Measurements from ENCODE around the gene ESR1. TPM values are rescaled to one million over a fixed set of nuclear protein-coding genes. Genes with fewer than 3 reads are reported as not detected.

Gene ESR1
- total and polyA plus RNA-seq, 4 donors = 0.05 to 16.1 (median 6.3) TPM

DNA sequence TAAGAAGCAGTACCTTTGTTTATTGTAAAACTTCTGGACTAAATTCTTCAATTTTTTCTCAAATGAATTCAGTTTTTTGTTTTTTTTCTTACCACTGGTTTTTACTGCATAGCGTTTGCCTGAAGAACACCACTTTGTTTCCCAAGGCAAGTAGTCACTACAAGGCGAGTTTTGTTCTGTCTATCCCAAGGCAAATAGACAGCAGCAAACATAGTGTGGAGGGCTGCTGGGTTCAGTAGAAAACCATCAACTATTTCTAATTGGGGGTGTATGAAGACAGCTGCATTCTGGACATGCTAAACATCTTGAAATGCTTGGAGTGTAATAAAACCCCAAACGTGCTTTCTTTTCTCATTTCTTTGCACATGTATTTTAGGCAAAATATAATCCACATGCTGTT is 197.4 kb downstream of the ESR1 start:
- Histone ChIP-seq H3K4me1 (ENCODE audit: control insufficient read depth in 4 of 4, insufficient read depth in 4 of 4, low read length in 3 of 4) (no peaks in the 10 kb centered on the region), H3K9me3 (ENCODE audit: control insufficient read depth in 4 of 4, low read length in 3 of 4) (no peaks in the 10 kb centered on the region), H3K27ac (ENCODE audit: low read depth in 1 of 2, low read length in 2 of 2) (no peak overlapping the region), H3K4me3 (ENCODE audit: low read depth in 1 of 3, low read length in 3 of 3) (no peak overlapping the region), H3K9ac (ENCODE audit: low read depth in 1 of 2, low read length in 2 of 2) (no peak overlapping the region), H3K27me3 (ENCODE audit: control insufficient read depth in 4 of 4, insufficient read depth in 4 of 4, low read length in 3 of 4) (no peaks in the 10 kb centered on the region), H3K36me3 (ENCODE audit: control insufficient read depth in 4 of 4, insufficient read depth in 3 of 4, low read depth in 1 of 4, low read length in 3 of 4) (no peaks in the 10 kb centered on the region)
- TF ChIP-seq NR2F2 (IDR thresholded peaks at IDR 0.05) (no peak), ATF3 (IDR thresholded peaks at IDR 0.05) (no peak), MAX (IDR thresholded peaks at IDR 0.05) (no peak), RAD21 (IDR thresholded peaks at IDR 0.05) (no peak), FOXA1 (IDR thresholded peaks at IDR 0.05) (no peak), FOXA2 (IDR thresholded peaks at IDR 0.05) (no peak)
- 50% methylated on average over 3 of the region's 3 CpGs for WGBS
- no peak for DNase-seq (ENCODE audit: low spot score)

DNA sequence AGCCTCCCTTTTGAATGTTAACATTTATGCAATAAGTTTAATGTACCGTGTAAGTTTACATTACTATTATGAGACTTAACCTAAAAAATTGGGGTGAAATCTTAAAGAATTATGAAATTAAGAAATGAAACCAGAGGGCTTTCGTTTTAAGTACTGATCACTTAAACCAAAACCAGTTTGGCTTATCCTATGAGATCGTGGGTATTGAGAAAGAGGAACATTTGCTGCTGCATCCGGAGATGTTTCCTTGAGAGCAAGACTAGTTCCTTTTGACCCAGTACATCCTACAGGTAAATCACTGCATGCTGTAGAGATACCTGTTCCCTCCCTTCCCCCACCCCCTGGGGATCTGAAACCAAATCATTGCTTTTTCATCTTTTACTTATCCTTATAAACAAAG is 201.3 kb downstream of the ESR1 start:
- H3K9me3 ChIP-seq (ENCODE audit: control insufficient read depth in 4 of 4, low read length in 3 of 4) = no peaks in the 10 kb centered on the region
- no peaks in the 10 kb centered on the region for H3K27me3 ChIP-seq (ENCODE audit: control insufficient read depth in 4 of 4, insufficient read depth in 4 of 4, low read length in 3 of 4)
- no peak for DNase-seq (ENCODE audit: low spot score)
- no peak for TF ChIP-seq HNF4A (conservative IDR thresholded peaks at IDR 0.05)
- no peak for TF ChIP-seq RAD21 (IDR thresholded peaks at IDR 0.05)
- TF ChIP-seq FOXA1 (IDR thresholded peaks at IDR 0.05) = no peak
- no peak for TF ChIP-seq ZBTB33 (IDR thresholded peaks at IDR 0.05)
- no peak for TF ChIP-seq JUND (IDR thresholded peaks at IDR 0.05)
- no peak for TF ChIP-seq GABPA (IDR thresholded peaks at IDR 0.05 in 1 of 2, conservative IDR thresholded peaks at IDR 0.05 in 1 of 2)
- TF ChIP-seq HNF4G (IDR thresholded peaks at IDR 0.05) = no peak
- TF ChIP-seq FOXA2 (IDR thresholded peaks at IDR 0.05) = no peak
- no peak for TF ChIP-seq MAX (IDR thresholded peaks at IDR 0.05)
- TF ChIP-seq NR2F2 (IDR thresholded peaks at IDR 0.05) = no peak
- TF ChIP-seq TAF1 (conservative IDR thresholded peaks at IDR 0.05) = no peak
- TF ChIP-seq SP1 (IDR thresholded peaks at IDR 0.05) = no peak
- no peak for TF ChIP-seq YY1 (IDR thresholded peaks at IDR 0.05)
- TF ChIP-seq, protein P1, sequence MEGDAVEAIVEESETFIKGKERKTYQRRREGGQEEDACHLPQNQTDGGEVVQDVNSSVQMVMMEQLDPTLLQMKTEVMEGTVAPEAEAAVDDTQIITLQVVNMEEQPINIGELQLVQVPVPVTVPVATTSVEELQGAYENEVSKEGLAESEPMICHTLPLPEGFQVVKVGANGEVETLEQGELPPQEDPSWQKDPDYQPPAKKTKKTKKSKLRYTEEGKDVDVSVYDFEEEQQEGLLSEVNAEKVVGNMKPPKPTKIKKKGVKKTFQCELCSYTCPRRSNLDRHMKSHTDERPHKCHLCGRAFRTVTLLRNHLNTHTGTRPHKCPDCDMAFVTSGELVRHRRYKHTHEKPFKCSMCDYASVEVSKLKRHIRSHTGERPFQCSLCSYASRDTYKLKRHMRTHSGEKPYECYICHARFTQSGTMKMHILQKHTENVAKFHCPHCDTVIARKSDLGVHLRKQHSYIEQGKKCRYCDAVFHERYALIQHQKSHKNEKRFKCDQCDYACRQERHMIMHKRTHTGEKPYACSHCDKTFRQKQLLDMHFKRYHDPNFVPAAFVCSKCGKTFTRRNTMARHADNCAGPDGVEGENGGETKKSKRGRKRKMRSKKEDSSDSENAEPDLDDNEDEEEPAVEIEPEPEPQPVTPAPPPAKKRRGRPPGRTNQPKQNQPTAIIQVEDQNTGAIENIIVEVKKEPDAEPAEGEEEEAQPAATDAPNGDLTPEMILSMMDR (IDR thresholded peaks at IDR 0.05; ENCODE audit: low read depth, low read length, missing input control) = no peak
- peaks cover 0 to 8% (median under 1%) of the 10 kb centered on the region in 4 donors for H3K36me3 ChIP-seq (ENCODE audit: control insufficient read depth in 4 of 4, insufficient read depth in 3 of 4, low read depth in 1 of 4, low read length in 3 of 4)
- no peak overlapping the region for H3K4me3 ChIP-seq (ENCODE audit: low read depth in 1 of 3, low read length in 3 of 3)
- H3K4me1 ChIP-seq (ENCODE audit: control insufficient read depth in 4 of 4, insufficient read depth in 4 of 4, low read length in 3 of 4) = no peaks in the 10 kb centered on the region
- 83% methylated on average over 4 of the region's 4 CpGs for WGBS
- H3K27ac ChIP-seq (ENCODE audit: low read depth in 1 of 2, low read length in 2 of 2) = no peak overlapping the region
- H3K9ac ChIP-seq (ENCODE audit: low read depth in 1 of 2, low read length in 2 of 2) = no peak overlapping the region

DNA sequence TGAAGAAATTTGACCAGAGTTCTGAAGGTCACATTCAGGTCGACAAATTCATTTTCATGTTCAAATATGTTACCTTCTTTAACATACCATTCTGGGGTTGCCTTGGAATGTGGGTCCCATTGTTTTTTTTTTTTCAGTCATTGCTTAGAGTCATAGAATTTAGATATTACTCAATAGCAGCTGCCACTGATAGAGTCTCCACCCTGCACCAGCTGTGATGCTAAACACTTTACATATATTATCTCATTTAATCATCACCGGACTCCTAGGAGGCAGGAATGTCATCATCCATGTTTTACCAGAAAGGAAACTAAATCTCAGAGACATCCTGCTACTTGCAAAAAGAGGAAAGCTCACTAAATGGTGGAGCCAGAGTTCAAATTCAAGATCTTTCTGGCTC is 204.7 kb downstream of the ESR1 start:
- WGBS = 88% methylated on average over 2 of the region's 2 CpGs
- H3K4me3 ChIP-seq (ENCODE audit: low read depth in 1 of 3, low read length in 3 of 3) = no peak overlapping the region
- TF ChIP-seq RAD21 (IDR thresholded peaks at IDR 0.05) (no peak), HNF4A (conservative IDR thresholded peaks at IDR 0.05) (no peak), GABPA (IDR thresholded peaks at IDR 0.05 in 1 of 2, conservative IDR thresholded peaks at IDR 0.05 in 1 of 2) (no peak), TAF1 (conservative IDR thresholded peaks at IDR 0.05) (no peak), FOXA1 (IDR thresholded peaks at IDR 0.05) (no peak), NR2F2 (IDR thresholded peaks at IDR 0.05) (no peak), FOXA2 (IDR thresholded peaks at IDR 0.05) (no peak), ATF3 (IDR thresholded peaks at IDR 0.05) (no peak)
- H3K9ac ChIP-seq (ENCODE audit: low read depth in 1 of 2, low read length in 2 of 2) = no peak overlapping the region
- DNase-seq (ENCODE audit: low spot score) = no peak
- peaks cover 0 to 10% (median 4%) of the 10 kb centered on the region in 4 donors for H3K36me3 ChIP-seq (ENCODE audit: control insufficient read depth in 4 of 4, insufficient read depth in 3 of 4, low read depth in 1 of 4, low read length in 3 of 4)
- no peaks in the 10 kb centered on the region for H3K27me3 ChIP-seq (ENCODE audit: control insufficient read depth in 4 of 4, insufficient read depth in 4 of 4, low read length in 3 of 4)
- no peaks in the 10 kb centered on the region for H3K9me3 ChIP-seq (ENCODE audit: control insufficient read depth in 4 of 4, low read length in 3 of 4)
- H3K27ac ChIP-seq (ENCODE audit: low read depth in 1 of 2, low read length in 2 of 2) = no peak overlapping the region
- H3K4me1 ChIP-seq (ENCODE audit: control insufficient read depth in 4 of 4, insufficient read depth in 4 of 4, low read length in 3 of 4) = no peaks in the 10 kb centered on the region
